ENCODE results near the gene ITPKA.
A peak's percentile ranks its signal among the peaks of the same experiment; 100 is the strongest.

Gene ITPKA

DNA sequence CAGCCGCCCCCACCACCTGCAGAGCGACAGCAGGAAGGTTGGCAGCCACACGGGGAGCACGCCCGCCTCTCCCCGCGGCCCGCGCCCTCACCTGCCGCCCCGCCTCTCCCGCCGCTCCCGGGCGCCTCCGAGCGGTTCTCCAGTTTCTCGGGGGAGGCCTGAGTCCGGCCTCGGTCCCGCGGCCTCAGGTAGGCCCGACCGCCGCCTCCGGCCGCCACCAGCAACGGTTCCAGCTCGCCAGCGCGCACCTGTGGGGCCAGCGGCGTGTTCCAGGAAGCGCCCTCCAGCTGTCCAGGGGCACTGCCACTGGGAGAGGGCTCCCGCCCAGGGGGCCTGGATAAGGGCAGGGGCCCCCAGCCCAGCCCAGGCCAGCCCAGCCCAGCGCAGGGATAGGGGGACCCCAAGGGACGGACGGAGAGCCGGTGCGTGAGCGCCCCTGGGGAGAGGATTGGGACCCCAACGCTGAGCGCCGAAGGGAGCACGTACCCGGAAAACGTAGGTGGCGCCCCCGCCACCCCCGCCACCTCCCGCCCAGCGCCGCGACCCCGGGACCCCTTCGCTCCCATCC, 17.7 kb downstream of the ITPKA start:
- DNase-seq (ENCODE audit: low spot score) = no peak

DNA sequence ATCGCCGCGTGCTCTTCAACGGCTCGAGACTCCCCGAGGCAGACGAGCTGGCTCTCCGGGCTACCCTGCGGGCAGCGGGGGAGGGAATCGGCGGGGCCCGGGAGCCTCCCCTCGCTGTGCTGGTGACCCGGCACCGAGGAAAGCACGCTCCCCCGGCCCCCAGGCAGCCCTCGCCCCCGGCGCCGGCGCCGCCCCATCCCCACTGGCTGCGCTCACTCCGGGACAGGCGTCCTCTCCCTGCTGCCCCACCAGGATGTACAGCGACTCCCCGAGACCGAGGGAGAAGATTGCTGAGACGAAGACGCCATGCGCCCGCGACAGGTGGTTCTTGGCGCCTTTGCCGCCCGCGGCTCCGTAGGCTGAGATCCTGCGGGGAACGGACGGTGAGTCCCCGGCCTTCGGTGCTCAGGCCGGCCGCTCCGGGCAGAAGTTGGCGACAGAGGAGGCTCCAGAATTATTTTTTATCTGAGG, 18.3 kb downstream of the ITPKA start:
- no peak for DNase-seq (ENCODE audit: low spot score)

GRCh38 chr15:41512512-41512939, 18.9 kb downstream of the ITPKA start:
- no peak for DNase-seq (ENCODE audit: low spot score)

DNA sequence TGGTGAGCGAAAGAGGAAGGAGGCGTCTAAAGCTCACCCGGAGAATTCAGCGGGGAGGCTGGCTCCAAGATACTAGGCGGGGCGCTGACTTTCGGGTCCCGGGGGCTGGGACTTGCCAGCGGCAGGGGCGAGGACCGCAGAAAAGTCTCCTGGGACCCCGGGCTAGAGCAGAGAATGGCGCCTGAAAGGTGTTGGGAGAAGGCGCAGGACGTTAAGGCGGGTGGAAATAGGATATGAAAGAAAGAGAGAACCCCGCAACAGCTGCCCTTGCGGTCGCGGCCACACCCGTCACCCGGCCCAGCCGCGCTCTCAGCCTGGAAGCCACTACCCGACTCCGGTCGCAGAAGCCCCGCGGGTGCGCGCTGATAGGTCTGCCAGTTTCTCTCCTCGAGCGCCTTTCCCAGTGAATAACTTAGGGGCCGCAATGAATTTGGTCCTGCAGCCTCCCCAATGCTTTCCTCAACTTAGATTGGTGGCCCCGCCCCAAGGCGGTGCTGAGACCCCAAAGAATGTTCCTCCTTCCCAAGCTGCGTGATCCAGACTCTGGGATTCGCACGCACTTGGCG, 19.3 kb downstream of the ITPKA start:
- peak; percentile 20 for DNase-seq (ENCODE audit: low spot score)

DNA sequence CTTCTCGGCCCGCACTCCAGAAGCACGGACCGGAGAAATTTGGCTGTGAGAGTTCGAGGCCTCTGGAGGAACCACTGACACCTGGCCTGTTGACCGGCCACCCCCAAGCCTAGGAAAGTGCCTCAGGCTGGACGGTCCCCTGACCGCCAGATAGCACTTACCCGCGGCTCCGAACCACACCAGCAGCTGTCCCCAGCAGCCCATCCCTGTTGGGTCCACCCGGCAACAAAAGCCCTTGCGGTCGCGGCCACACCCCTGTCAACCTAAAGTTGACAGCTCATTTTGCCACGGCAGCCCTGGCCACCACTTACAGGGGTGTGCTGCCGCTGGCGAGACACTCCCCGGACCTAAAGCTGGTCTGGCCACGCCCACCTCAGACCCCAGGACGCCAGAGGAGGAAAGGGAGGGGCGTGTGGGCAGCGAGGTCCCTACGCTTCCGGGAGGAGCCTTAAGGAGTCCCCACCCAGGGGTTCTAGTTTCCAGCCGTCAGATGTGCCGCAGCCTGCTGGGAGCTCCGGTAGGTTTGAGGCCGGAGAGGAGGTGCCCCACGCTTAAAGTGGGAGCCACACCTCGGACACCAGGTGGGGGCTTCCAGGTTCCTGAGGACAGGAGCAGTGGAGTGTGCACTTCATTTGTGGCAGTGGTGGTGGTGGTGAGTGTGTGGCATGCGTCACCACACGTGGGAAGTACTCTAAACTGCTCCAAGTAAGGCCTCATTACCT, 20.0 kb downstream of the ITPKA start, which contains the start of gene LTK:
Gene LTK, minus strand, starts transcription at position 322 of the 722 bp plus-strand sequence. Its CDS starts 118 bp downstream, at position 204.
- DNase-seq (ENCODE audit: low spot score) = no peak

GRCh38 chr15:41517895-41518449, 24.3 kb downstream of the ITPKA start:
- DNase-seq (ENCODE audit: low spot score) = no peak

- DNase-seq (ENCODE audit: low spot score) = no peak
Observed at GRCh38 chr15:41520636-41521035, 27.0 kb downstream of the ITPKA start.

DNA sequence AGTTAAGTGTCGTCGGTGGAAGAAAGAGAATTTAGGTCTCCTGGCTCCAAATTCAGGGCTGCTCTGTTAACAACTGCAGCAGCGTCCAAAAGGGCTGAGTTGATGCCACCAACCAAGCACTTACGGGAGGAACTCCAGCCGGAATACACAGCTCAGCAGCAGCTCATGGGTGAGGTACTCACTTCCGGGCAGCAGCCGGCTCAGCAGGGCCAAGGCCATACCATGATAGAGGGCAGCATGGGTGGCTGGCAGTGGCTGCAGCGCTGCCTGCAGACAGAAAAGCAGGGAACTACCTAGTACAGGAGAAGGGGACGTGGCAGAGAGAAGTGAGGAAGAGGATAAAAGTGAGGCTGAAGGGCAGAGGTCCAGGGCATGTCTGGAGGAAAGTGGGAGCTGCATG, 27.9 kb downstream of the ITPKA start:
- no peak for DNase-seq (ENCODE audit: low spot score)

DNA sequence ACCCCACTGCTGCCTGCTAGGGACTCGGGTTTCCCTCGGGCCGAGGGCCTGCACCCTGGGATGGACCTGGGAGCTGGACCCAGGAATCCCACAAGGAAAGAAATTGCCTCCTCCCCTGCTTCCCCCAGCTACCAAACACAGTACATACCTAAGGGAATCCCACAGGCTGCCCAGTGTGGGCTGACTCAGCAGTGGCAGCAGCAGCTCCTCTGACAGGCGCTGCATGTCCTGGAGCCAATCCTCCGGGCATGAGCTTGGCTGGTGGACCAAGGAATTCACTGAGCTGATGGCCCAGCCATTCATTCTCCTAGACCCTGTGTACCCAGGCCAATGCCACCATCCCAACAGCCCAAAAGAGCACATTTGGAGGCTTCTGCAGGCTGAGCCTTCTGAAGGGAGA, 29.4 kb downstream of the ITPKA start:
- DNase-seq (ENCODE audit: low spot score) = no peak

DNA sequence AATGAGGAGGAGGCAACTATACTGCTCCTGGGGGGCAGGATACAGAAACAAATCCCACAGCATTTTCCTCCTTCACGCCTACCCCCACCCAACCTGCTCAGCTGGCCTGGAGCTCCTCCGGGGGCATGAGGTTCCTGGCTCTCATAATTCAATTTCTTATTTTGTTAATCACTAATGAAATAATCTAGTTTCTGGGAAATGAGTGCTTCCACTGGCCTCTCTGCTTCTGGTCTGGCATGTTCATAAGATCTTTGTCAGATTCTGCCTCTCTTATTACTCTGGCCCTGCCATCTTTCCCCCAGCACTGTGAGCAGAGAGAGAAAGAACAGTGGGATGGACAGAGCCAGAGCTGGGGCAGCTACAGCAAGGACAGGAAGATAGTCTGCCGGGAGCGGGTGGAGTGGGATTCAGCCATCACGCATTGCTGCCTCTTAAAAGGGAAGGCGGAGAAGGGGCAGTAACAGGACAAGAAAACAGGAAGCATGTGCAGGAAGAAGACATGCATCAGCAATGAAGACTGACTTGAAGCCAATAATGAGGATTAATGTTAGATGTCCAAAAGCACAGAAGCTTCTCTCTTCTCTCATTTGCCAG, 36.8 kb downstream of the ITPKA start:
- DNase-seq (ENCODE audit: low spot score) = no peak

GRCh38 chr15:41535544-41535943, 41.9 kb downstream of the ITPKA start:
- no peak for DNase-seq (ENCODE audit: low spot score)

DNA sequence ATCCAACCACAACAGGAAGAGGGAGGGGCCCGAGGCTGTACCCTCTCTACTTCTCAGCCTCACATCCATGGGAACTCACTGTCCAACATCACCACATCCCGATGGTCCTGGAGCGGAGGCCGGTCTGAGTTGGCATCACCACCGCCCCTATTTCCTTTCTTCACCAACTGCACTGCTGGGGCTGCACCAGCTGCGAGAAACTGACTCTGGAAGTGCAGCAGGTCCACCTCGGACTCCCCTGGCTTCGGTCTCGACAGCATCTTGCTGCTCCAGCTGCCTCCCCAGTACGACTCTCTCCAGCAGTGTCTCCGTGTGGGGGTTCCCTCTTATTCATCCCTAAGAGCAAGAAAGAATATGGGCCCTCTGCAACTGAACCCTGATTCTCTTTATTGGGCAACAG, 43.2 kb downstream of the ITPKA start:
- DNase-seq (ENCODE audit: low spot score) = no peak

DNA sequence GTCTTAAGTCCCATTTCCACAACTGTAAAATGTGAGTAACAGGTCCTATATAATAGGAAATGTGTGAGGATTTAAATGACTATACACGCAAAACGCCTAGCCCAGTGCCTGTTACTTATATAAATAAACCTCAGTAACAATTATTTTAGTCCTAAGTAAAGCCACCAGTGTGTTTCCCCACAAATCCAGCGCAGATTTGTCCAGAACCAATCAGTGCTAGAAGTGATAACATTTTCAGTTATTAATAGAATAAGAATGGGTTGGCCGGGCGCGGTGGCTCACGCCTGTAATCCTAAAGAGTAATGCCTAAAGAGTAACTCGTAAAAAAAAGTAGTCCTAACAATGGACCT, 49.8 kb downstream of the ITPKA start:
- DNase-seq (ENCODE audit: low spot score) = no peak

DNA sequence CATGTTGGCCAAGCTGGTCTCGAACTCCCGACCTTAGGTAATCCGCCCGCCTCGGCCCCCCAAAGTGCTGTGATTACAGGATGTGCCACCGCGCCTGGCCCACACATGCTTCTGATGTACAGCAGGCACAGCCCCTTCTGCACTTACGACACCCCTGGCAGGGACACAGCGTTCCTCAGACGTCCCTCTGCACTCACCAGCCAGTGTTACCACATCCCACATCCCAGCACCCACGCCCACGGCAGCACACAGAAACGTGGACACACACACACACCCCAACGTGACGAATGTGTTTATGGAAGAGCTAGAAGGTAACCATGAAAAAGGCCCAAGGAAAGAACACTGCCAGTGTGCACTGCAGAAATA, 51.0 kb downstream of the ITPKA start:
- DNase-seq (ENCODE audit: low spot score) = no peak

- no peak for DNase-seq (ENCODE audit: low spot score)
Observed at GRCh38 chr15:41545218-41545617, 51.5 kb downstream of the ITPKA start.

GRCh38 chr15:41546851-41547786, 53.4 kb downstream of the ITPKA start:
- DNase-seq (ENCODE audit: low spot score) = no peak

GRCh38 chr15:41550066-41550775, 56.5 kb downstream of the ITPKA start:
- no peak for DNase-seq (ENCODE audit: low spot score)
